Measurements from ENCODE around the gene PRCD. TPM values are rescaled to one million over a fixed set of nuclear protein-coding genes. Genes with fewer than 3 reads are reported as not detected.

The PRCD gene
- total RNA-seq, 1 donor from 2014 or later: 0.94 TPM

DNA sequence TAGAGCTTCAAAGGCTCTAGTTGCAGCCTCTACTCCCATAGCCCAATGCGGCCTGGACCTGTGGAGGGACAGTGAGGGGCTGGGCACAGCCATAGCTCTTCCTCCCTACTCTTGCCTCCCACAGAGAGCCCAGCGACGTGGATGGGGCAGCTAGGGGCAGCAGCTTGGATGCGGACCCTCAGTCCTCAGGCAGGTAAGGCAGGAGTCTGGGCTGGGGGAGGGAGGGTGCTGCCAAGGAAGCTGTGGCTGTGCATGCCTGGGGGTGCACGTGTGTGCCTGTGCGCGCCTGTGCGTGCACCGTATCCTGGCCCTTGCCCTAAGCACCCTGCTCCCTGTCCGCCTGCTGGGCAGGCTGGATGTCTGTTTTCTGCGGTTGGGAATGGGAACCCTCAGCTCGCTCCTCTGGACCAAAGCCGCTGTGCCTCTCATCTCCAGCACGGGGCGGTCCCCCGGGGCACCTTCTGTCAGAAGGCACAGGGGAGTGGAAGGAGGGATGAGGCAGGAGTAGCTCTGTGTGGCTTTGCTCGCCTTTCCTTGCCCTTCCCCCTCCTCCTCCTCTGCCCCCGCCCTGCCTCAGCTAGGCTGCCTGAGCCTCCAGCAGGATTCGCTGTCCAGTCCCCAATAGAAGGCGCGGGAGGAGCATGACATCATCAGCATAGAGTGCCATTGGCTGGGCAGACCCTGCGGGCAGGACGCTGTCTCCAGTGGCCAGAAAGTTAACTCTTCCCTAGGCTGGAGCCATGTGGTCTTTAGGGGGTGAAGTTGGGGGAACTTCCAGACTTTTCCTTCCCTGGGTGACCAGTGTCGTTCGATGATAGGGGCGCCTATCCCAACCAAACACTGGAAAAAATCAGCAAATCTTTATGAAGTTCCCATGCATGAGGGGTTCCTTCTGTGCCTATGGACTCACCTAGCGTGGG is 797 bp downstream of the PRCD start:
- peak; percentile 92 for DNase-seq (ENCODE audit: low read depth)

GRCh38 chr17:76541739-76542454 is 2.1 kb downstream of the PRCD start:
- DNase-seq (ENCODE audit: low read depth): no peak

- no peak for DNase-seq (ENCODE audit: low read depth)
Observed at GRCh38 chr17:76542566-76542971, 2.7 kb downstream of the PRCD start.

DNA sequence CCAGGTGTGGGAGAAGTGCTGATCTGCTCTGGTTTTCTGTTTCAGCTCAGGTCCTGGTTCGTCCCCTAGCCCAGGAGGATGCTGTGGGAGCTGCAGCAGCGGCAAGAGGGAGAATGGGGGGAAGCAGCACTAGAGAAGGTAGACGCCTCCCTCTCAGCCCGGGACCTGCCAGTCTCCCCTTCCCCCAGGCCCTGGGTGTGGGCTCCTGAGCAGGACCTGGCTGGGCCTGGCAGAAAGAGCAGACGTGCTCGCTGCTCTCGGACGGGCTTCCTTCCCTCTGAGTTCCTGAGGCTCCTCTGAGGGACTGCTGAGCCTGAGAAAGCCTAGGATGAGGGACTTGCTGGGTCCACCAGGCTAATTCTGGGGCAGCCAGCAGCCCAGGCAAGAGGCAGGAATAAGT is 3.1 kb downstream of the PRCD start:
- DNase-seq (ENCODE audit: low read depth): no peak

- no peak for DNase-seq (ENCODE audit: low read depth)
Observed at GRCh38 chr17:76543482-76543825, 3.6 kb downstream of the PRCD start.

DNA sequence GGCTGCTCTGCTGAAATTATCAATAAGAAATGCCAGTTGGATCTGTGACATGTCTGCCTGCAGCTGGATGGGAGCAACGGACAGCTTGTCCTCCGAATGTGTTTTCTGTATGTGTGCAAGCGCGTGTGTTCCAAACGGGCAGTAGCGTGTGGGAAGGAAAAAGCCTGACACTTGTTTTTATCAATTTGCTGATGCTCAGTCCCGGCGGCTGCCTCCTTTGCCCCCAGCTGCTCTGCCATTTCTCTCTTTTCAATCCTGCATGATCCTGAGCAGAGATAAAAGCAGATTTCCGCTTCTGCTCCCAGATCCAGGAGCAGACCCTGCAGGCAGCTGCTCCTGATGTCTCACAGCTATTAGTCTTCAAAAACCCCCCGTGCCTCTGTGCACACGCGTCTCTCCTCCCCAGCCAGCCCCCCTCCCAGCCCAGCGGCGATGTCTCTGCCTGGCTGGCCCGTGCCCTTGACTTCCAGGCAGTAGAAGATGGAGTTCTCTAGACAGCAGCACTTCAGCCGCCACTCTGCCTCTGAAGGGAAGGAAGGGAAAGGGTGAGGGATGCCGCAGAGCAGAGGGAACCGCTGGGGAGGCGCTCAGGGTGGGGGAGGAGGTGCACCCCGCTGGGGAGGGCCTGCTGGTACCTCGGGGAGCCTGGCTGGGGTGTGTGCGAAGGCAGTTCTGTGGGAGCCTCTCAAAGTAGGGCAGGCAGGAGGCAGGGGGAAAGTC is 4.1 kb downstream of the PRCD start:
- DNase-seq (ENCODE audit: low read depth): no peak

- DNase-seq (ENCODE audit: low read depth): no peak
Observed at GRCh38 chr17:76544546-76545365, 4.9 kb downstream of the PRCD start.

GRCh38 chr17:76545918-76546555 is 6.2 kb downstream of the PRCD start:
- DNase-seq (ENCODE audit: low read depth): no peak

GRCh38 chr17:76546556-76547182 is 6.8 kb downstream of the PRCD start:
- DNase-seq (ENCODE audit: low read depth): no peak

- DNase-seq (ENCODE audit: low read depth): no peak
Observed at GRCh38 chr17:76547183-76547641, 7.4 kb downstream of the PRCD start.

DNA sequence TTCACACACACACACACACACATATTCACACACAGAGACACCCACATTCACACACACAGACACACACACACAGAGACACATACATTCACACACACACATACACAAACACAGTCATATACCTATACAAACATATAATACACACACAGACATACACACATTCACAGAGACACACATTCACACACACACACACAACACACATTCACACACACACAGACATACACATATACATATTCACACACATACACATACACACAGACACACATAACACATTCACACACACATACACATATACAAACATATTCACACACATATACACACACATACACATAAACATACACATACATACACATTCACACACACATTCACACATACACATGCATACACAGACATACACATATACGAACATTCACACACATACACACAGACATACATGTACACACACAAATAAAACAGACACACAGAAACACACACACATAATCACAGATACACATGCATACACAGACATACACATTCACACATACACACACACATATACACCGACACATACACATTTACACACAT is 7.9 kb downstream of the PRCD start:
- DNase-seq (ENCODE audit: low read depth): no peak

DNA sequence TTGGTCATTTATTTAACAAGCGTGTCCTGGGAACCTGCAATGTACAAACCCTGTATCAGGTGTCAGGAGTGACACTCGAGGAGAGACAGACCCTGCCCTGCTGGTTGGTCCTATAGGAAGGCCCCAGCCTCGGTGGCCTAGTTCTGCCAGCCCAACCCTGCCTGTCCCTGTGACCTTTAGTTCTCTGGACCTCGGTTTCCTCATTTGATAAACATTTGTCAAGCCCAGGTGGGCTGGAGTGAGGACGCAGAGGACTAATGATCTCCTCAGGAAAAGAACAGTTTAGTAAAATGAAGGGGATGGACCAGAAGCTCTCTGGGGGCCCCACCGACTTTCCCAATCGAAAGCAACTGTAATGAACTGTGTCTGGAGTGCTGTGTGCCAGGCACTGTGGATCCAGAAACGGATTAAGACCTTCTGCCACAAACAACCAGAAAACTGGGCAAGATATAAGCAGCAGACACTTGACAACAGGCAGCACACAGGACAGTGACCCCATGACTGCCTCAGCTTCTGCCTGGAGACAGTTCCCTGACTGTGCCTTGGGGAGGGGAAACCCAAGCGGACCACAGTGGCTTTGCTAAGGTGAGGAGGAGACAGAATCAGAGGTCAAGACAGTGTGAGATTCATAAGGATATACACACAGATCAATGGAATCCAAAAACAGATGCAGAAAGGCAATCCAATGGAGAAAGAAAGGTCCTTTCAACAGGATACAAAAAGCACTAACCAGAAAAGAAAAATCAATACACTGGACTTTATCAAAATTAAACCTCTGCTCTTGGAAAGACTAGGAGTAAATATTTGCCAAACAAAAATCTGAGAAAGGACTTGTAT is 8.8 kb downstream of the PRCD start:
- no peak for DNase-seq (ENCODE audit: low read depth)

DNA sequence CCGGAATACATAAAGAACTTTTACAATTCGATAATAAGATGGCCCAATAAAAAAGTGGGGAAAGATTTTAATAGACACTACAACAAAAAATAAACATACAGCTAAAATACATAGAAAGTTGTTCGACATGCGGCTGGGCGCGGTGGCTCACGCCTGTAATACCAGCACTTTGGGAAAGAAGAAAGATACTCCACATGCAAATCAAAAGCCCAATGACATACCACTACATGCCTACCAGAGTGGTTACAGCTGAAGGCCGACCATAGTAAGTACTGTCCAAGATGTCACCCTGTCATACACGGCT is 9.3 kb downstream of the PRCD start:
- no peak for DNase-seq (ENCODE audit: low read depth)

- no peak for DNase-seq (ENCODE audit: low read depth)
Observed at GRCh38 chr17:76549539-76549938, 9.7 kb downstream of the PRCD start.

GRCh38 chr17:76550712-76551615 is 11.1 kb downstream of the PRCD start:
- DNase-seq (ENCODE audit: low read depth): peak; percentile 93

GRCh38 chr17:76551685-76552084 is 11.8 kb downstream of the PRCD start:
- no peak for DNase-seq (ENCODE audit: low read depth)

GRCh38 chr17:76553178-76553908 is 13.5 kb downstream of the PRCD start:
- DNase-seq (ENCODE audit: low read depth): no peak

GRCh38 chr17:76554131-76554530 is 14.3 kb downstream of the PRCD start:
- peak; percentile 90 for DNase-seq (ENCODE audit: low read depth)
